ENCODE measurements around the gene NKG7.

DNA sequence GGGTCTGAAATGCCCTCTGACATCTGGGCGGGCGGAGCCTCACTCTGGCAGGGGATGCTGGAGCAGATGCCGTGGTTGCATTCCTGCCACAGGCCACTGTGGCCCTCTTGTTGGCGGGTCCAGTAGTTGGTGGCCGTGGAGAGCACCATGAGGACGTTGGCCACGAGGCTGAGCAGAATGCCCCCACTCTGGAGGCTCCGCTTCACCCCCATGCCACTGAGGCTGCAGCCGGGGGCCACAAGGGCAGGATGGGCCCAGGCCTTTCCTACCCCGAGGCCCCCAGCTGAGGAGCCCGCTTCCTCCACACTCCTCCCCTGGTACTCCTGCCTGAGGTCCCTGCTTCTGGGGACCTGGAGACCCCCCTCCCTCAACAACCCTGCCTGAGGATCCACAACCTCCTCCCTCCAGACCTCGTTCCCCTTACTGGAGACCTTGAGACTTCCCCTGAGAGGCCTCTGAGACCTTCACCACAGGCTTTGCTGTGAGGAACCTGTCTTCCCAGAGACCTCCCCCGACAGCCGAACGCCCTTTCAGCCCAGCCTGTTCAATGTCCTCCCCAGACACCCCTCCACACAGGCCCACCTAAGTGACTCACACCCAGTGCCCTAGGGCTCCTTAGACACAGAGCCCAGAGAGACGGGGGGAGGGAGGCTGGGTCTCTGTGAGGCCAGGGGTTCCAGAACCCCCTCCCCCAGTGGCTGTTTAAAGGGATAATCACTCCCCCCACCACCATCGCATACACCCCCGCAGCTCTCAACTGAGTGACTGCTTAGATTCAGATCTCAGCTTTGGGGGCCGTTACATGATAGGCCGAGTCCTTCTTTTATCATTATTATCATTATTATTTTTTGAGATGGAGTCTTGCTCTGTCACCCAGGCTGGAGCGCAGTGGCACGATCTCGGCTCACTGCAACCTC lies 3.8 kb downstream of the NKG7 start, which contains the start of gene CLDND2:
- TF ChIP-seq, protein P1, sequence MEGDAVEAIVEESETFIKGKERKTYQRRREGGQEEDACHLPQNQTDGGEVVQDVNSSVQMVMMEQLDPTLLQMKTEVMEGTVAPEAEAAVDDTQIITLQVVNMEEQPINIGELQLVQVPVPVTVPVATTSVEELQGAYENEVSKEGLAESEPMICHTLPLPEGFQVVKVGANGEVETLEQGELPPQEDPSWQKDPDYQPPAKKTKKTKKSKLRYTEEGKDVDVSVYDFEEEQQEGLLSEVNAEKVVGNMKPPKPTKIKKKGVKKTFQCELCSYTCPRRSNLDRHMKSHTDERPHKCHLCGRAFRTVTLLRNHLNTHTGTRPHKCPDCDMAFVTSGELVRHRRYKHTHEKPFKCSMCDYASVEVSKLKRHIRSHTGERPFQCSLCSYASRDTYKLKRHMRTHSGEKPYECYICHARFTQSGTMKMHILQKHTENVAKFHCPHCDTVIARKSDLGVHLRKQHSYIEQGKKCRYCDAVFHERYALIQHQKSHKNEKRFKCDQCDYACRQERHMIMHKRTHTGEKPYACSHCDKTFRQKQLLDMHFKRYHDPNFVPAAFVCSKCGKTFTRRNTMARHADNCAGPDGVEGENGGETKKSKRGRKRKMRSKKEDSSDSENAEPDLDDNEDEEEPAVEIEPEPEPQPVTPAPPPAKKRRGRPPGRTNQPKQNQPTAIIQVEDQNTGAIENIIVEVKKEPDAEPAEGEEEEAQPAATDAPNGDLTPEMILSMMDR (IDR thresholded peaks at IDR 0.05) = no peak
- no peak for TF ChIP-seq POLR2A (IDR thresholded peaks at IDR 0.05)
